ENCODE data around the gene MARCHF2.
A peak's percentile ranks its signal among the peaks of the same experiment; 100 is the strongest.

The MARCHF2 gene

GRCh38 chr19:8429044-8429443, 15.9 kb downstream of the MARCHF2 start:
- TF ChIP-seq ZNF274 (IDR thresholded peaks at IDR 0.05; ENCODE audit: low read depth, low read length), result no peak
- no peak overlapping the region for H3K4me3 ChIP-seq (ENCODE audit: low read length)

GRCh38 chr19:8429826-8430225, 16.7 kb downstream of the MARCHF2 start:
- no peak for TF ChIP-seq ZNF274 (IDR thresholded peaks at IDR 0.05; ENCODE audit: low read depth, low read length)
- H3K4me3 ChIP-seq (ENCODE audit: low read length), result no peak overlapping the region

- H3K4me3 ChIP-seq (ENCODE audit: low read length), result no peak overlapping the region
These were observed 17.5 kb downstream of the MARCHF2 start for GRCh38 chr19:8430650-8431049.

DNA sequence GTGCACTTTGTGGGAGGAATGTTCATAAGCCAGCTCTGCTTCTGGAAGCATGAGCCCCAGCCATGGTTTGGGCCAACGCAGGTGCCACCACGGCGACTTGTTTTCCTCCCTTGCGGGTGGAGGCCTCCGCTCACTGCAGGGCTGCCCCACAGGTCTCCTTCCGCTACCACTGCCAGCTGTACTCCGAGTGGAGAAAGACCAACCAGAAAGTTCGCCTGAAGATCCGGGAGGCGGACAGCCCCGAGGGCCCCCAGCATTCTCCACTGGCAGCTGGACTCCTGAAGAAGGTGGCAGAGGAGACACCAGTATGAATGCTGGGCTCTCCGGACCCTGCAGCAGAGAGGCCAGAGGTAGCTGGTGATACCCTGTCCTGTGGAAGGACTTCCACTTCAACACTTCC, 25.1 kb downstream of the MARCHF2 start:
- no peak overlapping the region for H3K4me3 ChIP-seq (ENCODE audit: low read length)
- TF ChIP-seq ZNF274 (IDR thresholded peaks at IDR 0.05; ENCODE audit: low read depth, low read length), result no peak

More at GRCh38 chr19:8430650-8431049, 17.5 kb downstream of the MARCHF2 start:
- TF ChIP-seq ZNF274 (IDR thresholded peaks at IDR 0.05; ENCODE audit: low read depth, low read length), result no peak

GRCh38 chr19:8441725-8442544, 28.8 kb downstream of the MARCHF2 start:
- TF ChIP-seq ZNF274 (IDR thresholded peaks at IDR 0.05; ENCODE audit: low read depth, low read length), result no peak
- no peak overlapping the region for H3K4me3 ChIP-seq (ENCODE audit: low read length)

DNA sequence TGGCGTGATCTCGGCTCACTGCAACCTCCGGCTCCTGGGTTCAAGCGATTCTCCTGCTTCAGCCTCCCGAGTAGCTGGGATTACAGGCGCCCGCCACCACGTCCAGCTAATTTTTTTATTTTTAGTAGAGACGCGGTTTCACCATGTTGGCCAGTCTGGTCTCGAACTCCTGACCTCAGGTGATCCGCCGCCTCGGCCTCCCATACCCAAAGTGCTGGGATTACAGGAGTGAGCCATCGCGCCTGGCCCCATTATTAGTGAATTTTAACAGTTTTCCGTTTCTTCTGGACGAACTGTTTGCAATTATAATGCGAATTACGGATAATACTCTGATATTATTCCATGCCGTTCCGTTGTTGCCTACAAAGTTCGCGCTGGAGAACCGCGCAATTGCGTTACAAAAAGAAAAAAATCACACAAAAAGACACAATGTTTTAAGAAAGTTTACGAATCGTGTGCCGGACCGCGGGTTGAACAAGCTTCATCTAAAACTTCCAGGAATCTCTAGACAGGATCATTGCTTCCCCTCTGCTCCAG, 31.1 kb downstream of the MARCHF2 start:
- H3K4me3 ChIP-seq (ENCODE audit: low read length), result peak overlapping the region; percentile 93

DNA sequence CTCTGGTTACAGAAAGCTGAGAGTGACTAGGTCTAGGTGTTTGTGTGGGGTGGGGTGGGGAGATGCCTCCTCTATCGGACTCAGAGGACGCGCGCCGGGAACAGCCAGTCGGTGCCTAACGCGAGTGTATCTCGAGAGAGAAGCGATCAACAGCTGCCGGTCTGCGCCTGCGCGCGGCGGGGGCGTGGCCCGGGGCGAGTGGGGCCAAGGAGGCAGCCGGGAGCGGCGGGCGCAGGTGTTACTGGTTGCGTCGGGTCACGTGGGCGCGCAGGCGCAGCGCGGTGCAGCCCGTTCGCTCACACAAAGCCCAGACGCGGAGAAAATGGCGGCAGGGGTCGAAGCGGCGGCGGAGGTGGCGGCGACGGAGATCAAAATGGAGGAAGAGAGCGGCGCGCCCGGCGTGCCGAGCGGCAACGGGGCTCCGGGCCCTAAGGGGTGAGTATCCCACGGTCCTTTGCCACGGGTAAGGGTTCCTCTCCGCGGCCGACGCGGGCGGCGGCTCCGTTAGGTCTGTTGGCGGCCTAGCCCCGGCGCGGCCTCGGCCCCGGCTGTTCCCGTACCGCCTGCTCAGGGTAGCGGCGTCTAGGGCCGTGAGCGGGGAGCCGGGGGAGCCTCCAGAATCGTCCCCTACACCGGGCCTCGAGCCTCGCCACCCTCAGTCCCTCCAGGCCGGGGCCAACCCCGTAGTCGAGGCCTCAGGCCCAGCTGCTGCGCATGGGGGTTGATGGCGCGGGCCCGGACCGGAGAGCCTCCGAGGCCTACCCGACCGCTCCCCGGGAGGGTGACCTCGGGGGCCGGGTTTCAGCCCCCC, 31.8 kb downstream of the MARCHF2 start, which contains the start of gene HNRNPM:
TSS of gene HNRNPM (plus strand) at position 299 of the 811 bp plus-strand sequence. CDS start at position 323, 24 bp downstream.
- H3K4me3 ChIP-seq (ENCODE audit: low read length), result peak within 1 kb of the TSS; percentile 96
- no peak for TF ChIP-seq ZNF274 (IDR thresholded peaks at IDR 0.05; ENCODE audit: low read depth, low read length)

- H3K4me3 ChIP-seq (ENCODE audit: low read length), result peak overlapping the region; percentile 96
- TF ChIP-seq ZNF274 (IDR thresholded peaks at IDR 0.05; ENCODE audit: low read depth, low read length), result no peak
These were observed 32.4 kb downstream of the MARCHF2 start for GRCh38 chr19:8445488-8446001.

GRCh38 chr19:8446061-8446709, 33.1 kb downstream of the MARCHF2 start:
- H3K4me3 ChIP-seq (ENCODE audit: low read length), result peak overlapping the region; percentile 96
- TF ChIP-seq ZNF274 (IDR thresholded peaks at IDR 0.05; ENCODE audit: low read depth, low read length), result no peak

- no peak overlapping the region for H3K4me3 ChIP-seq (ENCODE audit: low read length)
- TF ChIP-seq ZNF274 (IDR thresholded peaks at IDR 0.05; ENCODE audit: low read depth, low read length), result no peak
These were observed 36.7 kb downstream of the MARCHF2 start for GRCh38 chr19:8449830-8450229.

DNA sequence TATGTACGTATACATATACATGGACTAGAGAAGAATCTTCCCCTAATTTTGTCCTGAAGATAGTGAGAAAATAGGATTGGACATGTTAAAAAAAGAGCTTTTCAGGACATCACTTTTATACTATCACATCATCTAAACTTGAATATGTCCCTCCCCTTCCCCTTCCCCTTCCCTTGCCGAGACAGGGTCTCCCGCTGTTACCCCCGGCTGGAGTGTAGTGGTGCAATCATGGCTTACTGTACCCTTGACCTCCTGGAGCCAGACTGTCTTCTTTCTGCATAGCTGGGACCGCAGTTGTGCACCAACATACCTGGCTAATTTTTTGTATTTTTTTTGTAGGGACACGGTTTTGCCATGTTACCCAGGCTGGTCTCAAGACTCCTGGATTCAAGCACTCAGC, 38.3 kb downstream of the MARCHF2 start:
- H3K4me3 ChIP-seq (ENCODE audit: low read length), result no peak overlapping the region
- TF ChIP-seq ZNF274 (IDR thresholded peaks at IDR 0.05; ENCODE audit: low read depth, low read length), result no peak

GRCh38 chr19:8451885-8452284, 38.8 kb downstream of the MARCHF2 start:
- no peak for TF ChIP-seq ZNF274 (IDR thresholded peaks at IDR 0.05; ENCODE audit: low read depth, low read length)
- no peak overlapping the region for H3K4me3 ChIP-seq (ENCODE audit: low read length)

GRCh38 chr19:8452446-8453123, 39.5 kb downstream of the MARCHF2 start:
- TF ChIP-seq ZNF274 (IDR thresholded peaks at IDR 0.05; ENCODE audit: low read depth, low read length), result no peak
- H3K4me3 ChIP-seq (ENCODE audit: low read length), result no peak overlapping the region

Data from GM08714 (cell line).